DOHH2 (cell line): ENCODE data around the gene HEXIM1.
A peak's percentile ranks its signal among the peaks of the same experiment; 100 is the strongest.

Source experiments
- H3F3A ChIP-seq: fragments of 200-600 bp; sonication (generic), shearing (Covaris generic); 2 replicates; pipeline ENCODE4 v1.6.0; 2016; ENCODE audit warnings: antibody characterized with exemption, mild to moderate bottlenecking; ENCODE audit not compliant: control insufficient read depth, insufficient read depth
- H3K27ac ChIP-seq: fragments of 200-600 bp; sonication (generic); 2 replicates; pipeline ENCODE4 v1.5.1; 2014; ENCODE audit warnings: low read depth, mild to moderate bottlenecking, low read length, moderate library complexity
- H3K27me3 ChIP-seq: fragments of 200-600 bp; sonication (generic); 2 replicates; pipeline ENCODE4 v1.6.1; 2014; ENCODE audit warnings: mild to moderate bottlenecking, low read length, mixed read lengths; ENCODE audit not compliant: control insufficient read depth
- H3K36me3 ChIP-seq: fragments of 200-600 bp; sonication (generic); 2 replicates; pipeline ENCODE4 v1.6.1; 2014; ENCODE audit warnings: mild to moderate bottlenecking, low read length, moderate library complexity, mixed read lengths; ENCODE audit not compliant: control insufficient read depth
- H3K4me1 ChIP-seq: fragments of 200-600 bp; sonication (generic); 2 replicates; pipeline ENCODE4 v1.6.1; 2014; ENCODE audit warnings: mild to moderate bottlenecking, low read length, mixed read lengths; ENCODE audit not compliant: control insufficient read depth
- H3K4me2 ChIP-seq: fragments of 200-600 bp; sonication (generic); 2 replicates; pipeline ENCODE4 v1.6.0; 2014; ENCODE audit warnings: mild to moderate bottlenecking, low read length, moderate library complexity
- H3K4me3 ChIP-seq: fragments of 200-600 bp; sonication (generic); 2 replicates; pipeline ENCODE4 v1.5.1; 2014; ENCODE audit warnings: mild to moderate bottlenecking, low read length, mixed read lengths
- H3K79me2 ChIP-seq: fragments of 200-600 bp; sonication (generic); 2 replicates; pipeline ENCODE4 v1.6.1; 2014; ENCODE audit warnings: mild to moderate bottlenecking, low read length, mixed read lengths; ENCODE audit not compliant: control insufficient read depth
- H3K9me2 ChIP-seq: fragments of 200-600 bp; sonication (generic); replicated peaks from 2 replicates; pipeline ENCODE4 v1.6.1; 2014; ENCODE audit warnings: mild to moderate bottlenecking, low read length, mixed read lengths; ENCODE audit not compliant: control insufficient read depth
- H3K9me3 ChIP-seq: fragments of 200-600 bp; sonication (generic); 2 replicates; pipeline ENCODE4 v1.6.1; 2014; ENCODE audit warnings: antibody characterized with exemption, low read length, mixed read lengths; ENCODE audit not compliant: control insufficient read depth, insufficient read depth
- H4K20me1 ChIP-seq: fragments of 200-600 bp; sonication (generic); 2 replicates; pipeline ENCODE4 v1.6.0; 2014; ENCODE audit warnings: low read depth, mild to moderate bottlenecking, antibody characterized with exemption, low read length, moderate library complexity; ENCODE audit not compliant: control insufficient read depth, insufficient read depth
- EZH2phosphoT487 ChIP-seq: fragments of 200-600 bp; sonication (generic); IDR thresholded peaks from 2 replicates; pipeline ENCODE4 v1.6.1; 2017; ENCODE audit warnings: borderline replicate concordance, mild to moderate bottlenecking, antibody characterized with exemption, low read length, moderate library complexity, mixed read lengths
- TF ChIP-seq, protein P1 (sequence below): fragments of 200-600 bp; sonication (generic); IDR thresholded peaks from one replicate; pipeline ENCODE4 v1.5.1; 2014; ENCODE audit warnings: antibody characterized with exemption, mild to moderate bottlenecking, low read depth, low read length; ENCODE audit not compliant: poor library complexity, severe bottlenecking

HEXIM1 gene, protein sequence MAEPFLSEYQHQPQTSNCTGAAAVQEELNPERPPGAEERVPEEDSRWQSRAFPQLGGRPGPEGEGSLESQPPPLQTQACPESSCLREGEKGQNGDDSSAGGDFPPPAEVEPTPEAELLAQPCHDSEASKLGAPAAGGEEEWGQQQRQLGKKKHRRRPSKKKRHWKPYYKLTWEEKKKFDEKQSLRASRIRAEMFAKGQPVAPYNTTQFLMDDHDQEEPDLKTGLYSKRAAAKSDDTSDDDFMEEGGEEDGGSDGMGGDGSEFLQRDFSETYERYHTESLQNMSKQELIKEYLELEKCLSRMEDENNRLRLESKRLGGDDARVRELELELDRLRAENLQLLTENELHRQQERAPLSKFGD

GRCh38 chr17:45148183-45149036, at the start of gene HEXIM1:
TSS of gene HEXIM1 (plus strand) at chr17:45148475. CDS start at chr17:45149191, 716 bp downstream.
- Histone ChIP-seq H3K27ac (peak within 1 kb of the TSS; percentile 85), H4K20me1 (peaks cover 11% of the 10 kb centered on the region), H3F3A (peaks cover 18% of the 10 kb centered on the region), H3K4me1 (peaks cover 52% of the 10 kb centered on the region), H3K4me2 (peak within 1 kb of the TSS; percentile 80), H3K9me2 (no peaks in the 10 kb centered on the region), H3K4me3 (peak within 1 kb of the TSS; percentile 84), H3K9me3 (no peaks in the 10 kb centered on the region), H3K36me3 (peaks cover 7% of the 10 kb centered on the region; the same call in 1 of the 2 replicates), H3K27me3 (peaks cover 29% of the 10 kb centered on the region), H3K79me2 (peaks cover 17% of the 10 kb centered on the region)
- no peak for TF ChIP-seq EZH2phosphoT487
- TF ChIP-seq, protein P1, sequence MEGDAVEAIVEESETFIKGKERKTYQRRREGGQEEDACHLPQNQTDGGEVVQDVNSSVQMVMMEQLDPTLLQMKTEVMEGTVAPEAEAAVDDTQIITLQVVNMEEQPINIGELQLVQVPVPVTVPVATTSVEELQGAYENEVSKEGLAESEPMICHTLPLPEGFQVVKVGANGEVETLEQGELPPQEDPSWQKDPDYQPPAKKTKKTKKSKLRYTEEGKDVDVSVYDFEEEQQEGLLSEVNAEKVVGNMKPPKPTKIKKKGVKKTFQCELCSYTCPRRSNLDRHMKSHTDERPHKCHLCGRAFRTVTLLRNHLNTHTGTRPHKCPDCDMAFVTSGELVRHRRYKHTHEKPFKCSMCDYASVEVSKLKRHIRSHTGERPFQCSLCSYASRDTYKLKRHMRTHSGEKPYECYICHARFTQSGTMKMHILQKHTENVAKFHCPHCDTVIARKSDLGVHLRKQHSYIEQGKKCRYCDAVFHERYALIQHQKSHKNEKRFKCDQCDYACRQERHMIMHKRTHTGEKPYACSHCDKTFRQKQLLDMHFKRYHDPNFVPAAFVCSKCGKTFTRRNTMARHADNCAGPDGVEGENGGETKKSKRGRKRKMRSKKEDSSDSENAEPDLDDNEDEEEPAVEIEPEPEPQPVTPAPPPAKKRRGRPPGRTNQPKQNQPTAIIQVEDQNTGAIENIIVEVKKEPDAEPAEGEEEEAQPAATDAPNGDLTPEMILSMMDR = no peak

- Histone ChIP-seq H3K9me3 (no peaks in the 10 kb centered on the region), H3K27me3 (no peaks in the 10 kb centered on the region), H3K4me2 (no peak overlapping the region), H3K79me2 (no peaks in the 10 kb centered on the region), H3K4me1 (peaks cover 6% of the 10 kb centered on the region; the same call in 1 of the 2 replicates), H3K36me3 (peaks cover 76% of the 10 kb centered on the region), H3K27ac (no peak overlapping the region), H4K20me1 (no peaks in the 10 kb centered on the region), H3K9me2 (no peaks in the 10 kb centered on the region), H3K4me3 (no peak overlapping the region), H3F3A (no peaks in the 10 kb centered on the region)
- no peak for TF ChIP-seq EZH2phosphoT487
- TF ChIP-seq, protein P1 = peak; percentile 95
These were observed 49.2 kb upstream of the HEXIM1 start for GRCh38 chr17:45098869-45099616.

- Histone ChIP-seq H3K27ac (no peak overlapping the region), H3K9me3 (no peaks in the 10 kb centered on the region), H3K9me2 (no peaks in the 10 kb centered on the region), H3F3A (no peaks in the 10 kb centered on the region), H3K36me3 (peaks cover 85% of the 10 kb centered on the region), H3K4me1 (no peaks in the 10 kb centered on the region), H3K27me3 (no peaks in the 10 kb centered on the region), H4K20me1 (peaks cover 2% of the 10 kb centered on the region; the same call in 1 of the 2 replicates), H3K4me2 (no peak overlapping the region), H3K4me3 (no peak overlapping the region), H3K79me2 (no peaks in the 10 kb centered on the region)
- TF ChIP-seq, protein P1 = no peak
- TF ChIP-seq EZH2phosphoT487 = no peak
These were observed 46.8 kb upstream of the HEXIM1 start for GRCh38 chr17:45101546-45101882.
